Heart right ventricle (tissue), 16 donors: Measurements from ENCODE around the gene FMO2. TPM values are rescaled to one million over a fixed set of nuclear protein-coding genes. Genes with fewer than 3 reads are reported as not detected.
A peak's percentile ranks its signal among the peaks of the same experiment; 100 is the strongest.

Experiments
- ATAC-seq, 8 donors: fragments of 200-7000 bp; cut with Tn5 transposase; one replicate each; pipeline ENCODE4 v1.9.1; 2020; ENCODE audit warnings: mild to moderate bottlenecking in 8 of 8, moderate library complexity in 8 of 8, moderate number of reproducible peaks in 1 of 8
- DNase-seq, 2 donors: peaks; one replicate each; pipeline ENCODE4 v3.0.0-alpha.2; 2020
- H3K27ac ChIP-seq, 10 donors: fragments of 200-600 bp; sonication (generic) in 2 of 10; one replicate each; pipeline versions ENCODE4 v1.5.0 to v1.8.0; 2020 to 2022; ENCODE audit warnings: mild to moderate bottlenecking in 3 of 10
- H3K27me3 ChIP-seq, 7 donors: fragments of 200-600 bp; one replicate each; pipeline ENCODE4 v1.8.0; 2021 to 2022; ENCODE audit warnings: mild to moderate bottlenecking in 2 of 7
- H3K36me3 ChIP-seq, 9 donors: fragments of 200-600 bp; sonication (generic) in 1 of 9; one replicate each; pipeline versions ENCODE4 v1.5.0 to v1.8.0; 2020 to 2022; ENCODE audit warnings: mild to moderate bottlenecking in 2 of 9
- H3K4me1 ChIP-seq, 9 donors: fragments of 200-600 bp; sonication (generic) in 1 of 9; one replicate each; pipeline versions ENCODE4 v1.5.0 to v1.8.0; 2020 to 2022; ENCODE audit warnings: mild to moderate bottlenecking in 4 of 9
- H3K4me3 ChIP-seq, 10 donors: fragments of 200-600 bp; sonication (generic) in 2 of 10; one replicate each; pipeline versions ENCODE4 v1.5.0 to v1.8.0; 2020 to 2022; ENCODE audit warnings: mild to moderate bottlenecking in 7 of 10, moderate library complexity in 2 of 10
- H3K9me3 ChIP-seq, 11 donors: fragments of 200-600 bp in 10 of 11; sonication (generic) in 2 of 11; one replicate each; pipeline versions ENCODE4 v1.5.0 to v1.8.0; 2013 to 2022; ENCODE audit warnings: mild to moderate bottlenecking in 2 of 11, control low read depth in 1 of 11, moderate library complexity in 1 of 11
- WGBS, 2 donors: extraction: QIAGEN DNeasy Blood & Tissue Kit; methylation state at CpG; one replicate each; pipeline ENCODE4 v1.1.7; 2013; ENCODE audit warnings: inconsistent platforms in 1 of 2; 5-methylcytosine and 5-hydroxymethylcytosine counted together
- intact Hi-C, 10 donors: fragments of 100-400 bp; cut with DNase I; formaldehyde crosslinking; loops; one replicate each; pipeline versions ENCODE4 v1.11.1 to v1.14.2; 2022
- polyA plus RNA-seq, 2 donors: library from polyadenylated mRNA; stranded (reverse); fragments of 200-250 nt; gene quantifications; one replicate each; pipeline ENCODE4 v1.2.3, GENCODE V29; 2013
- total RNA-seq, 10 donors: library from RNA; stranded (reverse); fragmentation: NEBNext Ultra II Directional in 3 of 10; extraction: Animal tissue kit (Norgen Biotek cat#: 25700) in 3 of 10; gene quantifications; one replicate each; pipeline versions ENCODE4 v1.2.1 to v1.2.4, GENCODE V29; 2021 to 2023
- TF ChIP-seq, protein P1 (sequence below), 9 donors: fragments of 200-600 bp; sonication (generic) in 2 of 9; IDR thresholded peaks; one replicate each; pipeline versions ENCODE4 v1.5.0 to v1.8.0; 2021 to 2022; ENCODE audit warnings: antibody characterized with exemption in 9 of 9, mild to moderate bottlenecking in 5 of 9, moderate library complexity in 1 of 9
- donor health status: Arrhythmogenic right ventricular cardiomyopathy.
- donor health status: ischemic (EF 13 %, LVEDD 7.1; RV severe dilation, severe dysfunction).
- donor health status: healthy with polysubstance abuse.
- donor health status: DM: no; HTN: yes; CAD: no.
- donor health status: DM: no; HTN: no; CAD: no.
- donor health status: ischemic (EF 25% LVEDD 6.9; RV normal size, moderate dysfunction).
- donor health status: ischemic (EF 25% LVEDD 5.7; RV mildly dilated, moderate dysfunction).
- donor health status: healthy.
- donor health status: DM: yes; HTN: yes; CAD: no.
- donor health status: Ischemic cardiomyopathy.
- donor health status: ischemic (EF 35%, LVEDD 5.7; RV mildly dilated, moderate dysfunction).
- donor health status: nonischemic (EF 11% LVEDD 7.7; RV severe dilation, severe dysfunction).
- donor health status: DM: yes; HTN: yes; CAD: no.
- donor health status: PGD.
- donor health status: ischemic (EF 29% LVEDD 5.4; RV normal size, mild dysfunction).
- donor health status: nonischemic (EF 23%, LVEDD 6.1; RV moderate dilation, normal function).

The FMO2 gene
- total and polyA plus RNA-seq, 12 donors: 7.6 to 78.5 (median 28.7) TPM

DNA sequence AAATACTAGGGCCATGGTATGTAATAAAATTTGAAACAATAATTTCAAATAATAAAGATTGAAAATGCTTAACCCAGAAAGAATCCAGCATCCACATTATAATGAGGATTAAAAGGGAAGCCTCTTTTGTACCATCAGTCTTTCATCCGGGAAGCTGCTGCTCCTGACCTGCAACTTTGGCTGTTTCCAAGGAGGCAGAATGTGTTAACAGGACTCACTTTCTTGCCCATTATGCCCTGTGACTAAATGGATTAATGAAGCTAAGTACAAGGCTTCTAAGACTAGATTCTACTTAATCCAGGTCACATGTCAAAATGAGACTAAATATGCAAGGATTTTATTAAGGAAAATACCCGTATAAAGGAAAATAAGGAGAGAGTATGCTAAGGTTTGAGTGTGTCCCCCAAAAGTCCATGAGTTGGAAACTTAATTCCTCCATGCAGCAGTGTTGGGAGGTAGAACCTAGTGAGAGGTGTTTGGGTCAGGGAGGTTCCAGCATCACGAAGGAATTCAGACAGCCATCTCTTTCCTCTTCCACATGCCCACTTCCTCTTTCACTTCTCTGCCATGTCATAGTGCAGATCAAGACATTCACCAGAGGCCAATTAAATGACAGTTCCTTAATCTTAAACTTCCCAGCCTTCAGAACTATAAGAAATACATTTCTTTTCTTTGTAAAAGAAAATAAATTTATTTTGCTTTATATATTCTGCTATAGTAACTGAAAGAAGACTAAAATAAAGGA, 27.7 kb downstream of the FMO2 start:
- Histone ChIP-seq H3K4me1 (peaks cover 0 to 52% (median 22%) of the 10 kb centered on the region in 9 donors), H3K36me3 (peaks cover 0 to 20% (median 1%) of the 10 kb centered on the region in 9 donors), H3K9me3 (no peaks in the 10 kb centered on the region), H3K27ac (peak overlapping the region in 2 of 10 donors; percentile 19 to 47), H3K27me3 (no peaks in the 10 kb centered on the region), H3K4me3 (no peak overlapping the region)
- WGBS, 2 donors: 82 to 83% methylated on average over 3 of the region's 3 CpGs
- ATAC-seq: peak in 1 of 8 donors; percentile 40
- intact Hi-C loops: no loop called here
- no peak for DNase-seq
- TF ChIP-seq, protein P1, sequence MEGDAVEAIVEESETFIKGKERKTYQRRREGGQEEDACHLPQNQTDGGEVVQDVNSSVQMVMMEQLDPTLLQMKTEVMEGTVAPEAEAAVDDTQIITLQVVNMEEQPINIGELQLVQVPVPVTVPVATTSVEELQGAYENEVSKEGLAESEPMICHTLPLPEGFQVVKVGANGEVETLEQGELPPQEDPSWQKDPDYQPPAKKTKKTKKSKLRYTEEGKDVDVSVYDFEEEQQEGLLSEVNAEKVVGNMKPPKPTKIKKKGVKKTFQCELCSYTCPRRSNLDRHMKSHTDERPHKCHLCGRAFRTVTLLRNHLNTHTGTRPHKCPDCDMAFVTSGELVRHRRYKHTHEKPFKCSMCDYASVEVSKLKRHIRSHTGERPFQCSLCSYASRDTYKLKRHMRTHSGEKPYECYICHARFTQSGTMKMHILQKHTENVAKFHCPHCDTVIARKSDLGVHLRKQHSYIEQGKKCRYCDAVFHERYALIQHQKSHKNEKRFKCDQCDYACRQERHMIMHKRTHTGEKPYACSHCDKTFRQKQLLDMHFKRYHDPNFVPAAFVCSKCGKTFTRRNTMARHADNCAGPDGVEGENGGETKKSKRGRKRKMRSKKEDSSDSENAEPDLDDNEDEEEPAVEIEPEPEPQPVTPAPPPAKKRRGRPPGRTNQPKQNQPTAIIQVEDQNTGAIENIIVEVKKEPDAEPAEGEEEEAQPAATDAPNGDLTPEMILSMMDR (IDR thresholded peaks at IDR 0.05): no peak

DNA sequence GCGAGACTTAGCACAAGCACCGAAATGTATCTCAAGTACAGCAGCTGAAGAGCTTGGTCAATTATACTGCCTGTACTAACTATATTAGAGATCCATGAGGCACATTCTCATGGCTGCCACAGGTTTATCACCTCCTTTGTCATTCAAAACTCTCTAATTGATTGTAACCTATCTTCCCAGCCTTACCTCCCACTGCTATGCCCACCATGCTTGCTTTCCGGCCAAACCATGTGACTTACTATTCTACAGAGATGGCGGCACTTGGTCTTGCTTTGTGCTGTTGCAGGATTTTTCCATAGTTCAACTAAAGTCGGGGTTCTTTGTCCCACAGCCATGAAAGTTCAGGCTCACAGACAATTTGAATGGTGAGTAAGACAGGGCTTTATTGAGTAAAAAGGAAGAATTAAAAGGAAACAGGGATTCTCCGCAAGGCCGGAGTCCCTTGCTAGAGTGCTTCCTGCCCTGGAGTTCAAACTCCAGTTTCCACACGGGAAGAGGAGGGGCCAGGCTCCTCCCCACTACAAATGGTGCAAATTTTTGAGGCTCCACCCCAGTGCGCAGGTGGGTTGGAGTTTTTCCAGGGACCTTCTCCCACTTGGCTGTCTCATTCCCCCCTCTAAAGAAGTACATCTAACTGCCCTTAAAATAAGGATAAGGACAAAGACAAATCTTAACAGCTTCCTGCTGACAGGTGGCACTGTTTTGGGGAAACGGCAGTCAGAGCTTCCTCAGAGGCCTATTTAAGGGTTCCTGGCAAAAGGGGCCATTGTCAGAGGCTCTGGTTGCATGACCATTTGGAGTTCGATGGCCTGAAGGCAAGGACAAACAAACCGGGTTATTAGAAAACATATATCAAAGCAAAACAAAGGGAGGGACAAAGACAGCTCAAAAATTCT, 28.7 kb downstream of the FMO2 start:
- TF ChIP-seq, protein P1 (IDR thresholded peaks at IDR 0.05): no peak
- H3K4me1 ChIP-seq: peaks cover 0 to 52% (median 22%) of the 10 kb centered on the region in 9 donors
- H3K4me3 ChIP-seq: no peak overlapping the region
- DNase-seq: no peak
- H3K36me3 ChIP-seq: peaks cover 0 to 10% (median 0%) of the 10 kb centered on the region in 9 donors
- 77 to 79% methylated on average over 12 of the region's 12 CpGs for WGBS, 2 donors
- peak overlapping the region in 2 of 10 donors; percentile 19 to 47 for H3K27ac ChIP-seq
- no peak for ATAC-seq
- H3K27me3 ChIP-seq: no peaks in the 10 kb centered on the region
- intact Hi-C loops: no loop called here
- H3K9me3 ChIP-seq: no peaks in the 10 kb centered on the region

DNA sequence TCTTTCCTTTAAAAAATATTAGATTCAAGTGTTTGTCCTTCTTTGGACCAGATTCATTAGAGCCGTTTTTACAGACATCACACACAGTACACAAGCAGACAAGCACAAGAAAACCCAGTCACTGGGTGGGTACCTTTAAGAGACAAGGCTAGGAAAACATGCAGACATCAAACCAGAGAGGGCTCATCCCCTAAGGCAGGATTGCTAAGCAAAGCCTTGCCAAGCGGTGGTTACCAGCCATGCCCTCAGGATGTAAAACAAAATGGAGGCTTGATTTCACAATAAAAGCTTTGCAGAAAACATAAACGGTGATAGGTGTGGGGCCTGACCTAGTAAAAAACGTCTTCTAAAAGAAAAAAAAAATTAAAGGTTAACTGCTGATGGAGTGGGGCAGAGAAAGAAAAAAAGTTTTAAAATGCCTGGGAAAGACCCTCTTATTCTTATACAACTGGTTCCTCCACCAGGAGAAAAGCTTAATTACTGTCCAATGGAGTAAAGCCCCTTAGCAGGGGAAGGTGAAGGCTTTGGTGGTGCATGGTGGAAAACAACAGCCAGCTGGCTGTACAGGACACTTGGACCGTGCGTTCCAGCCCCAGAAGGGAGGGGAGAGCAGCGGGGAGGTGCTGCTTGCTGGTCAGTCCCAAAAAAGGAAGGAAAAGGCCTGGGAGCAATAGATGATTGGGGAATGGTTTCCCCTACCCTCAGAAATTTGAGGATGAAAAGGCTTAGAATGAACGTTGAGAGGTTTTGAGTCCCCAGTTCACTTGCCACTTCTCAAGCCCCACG, 32.8 kb downstream of the FMO2 start:
- intact Hi-C loops: no loop called here
- Histone ChIP-seq H3K36me3 (no peaks in the 10 kb centered on the region), H3K27me3 (no peaks in the 10 kb centered on the region), H3K9me3 (no peaks in the 10 kb centered on the region), H3K27ac (peak overlapping the region in 3 of 10 donors; percentile 4 to 34 (median 26)), H3K4me1 (peaks cover 0 to 53% (median 24%) of the 10 kb centered on the region in 9 donors), H3K4me3 (no peak overlapping the region)
- TF ChIP-seq, protein P1 (IDR thresholded peaks at IDR 0.05): no peak
- 71 to 76% methylated on average over 9 of the region's 9 CpGs for WGBS, 2 donors
- ATAC-seq (peak in 4 of 8 donors; percentile 27 to 53 (median 48)), DNase-seq (no peak)

DNA sequence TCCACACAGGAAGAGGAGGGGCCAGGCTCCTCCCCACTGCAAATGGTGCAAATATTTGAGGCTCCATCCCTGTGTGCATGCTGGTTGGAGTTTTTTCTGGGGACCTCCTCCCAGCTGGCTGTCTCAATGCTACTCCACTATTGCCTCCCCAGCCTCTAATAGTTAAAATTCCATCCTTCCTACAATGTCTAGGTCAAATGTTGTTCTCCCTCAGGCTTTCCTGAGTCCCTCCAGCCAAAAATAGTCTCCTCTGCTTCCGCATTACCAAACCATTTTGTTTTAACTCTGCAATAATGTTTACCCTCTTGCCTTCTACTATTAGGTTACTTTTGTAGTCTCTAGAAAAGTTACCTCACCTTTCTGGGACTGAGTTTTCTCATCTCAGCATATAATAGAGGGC, 33.6 kb downstream of the FMO2 start:
- no peaks in the 10 kb centered on the region for H3K36me3 ChIP-seq

More for the DNA sequence above, 33.6 kb downstream of the FMO2 start:
- H3K4me3 ChIP-seq: no peak overlapping the region
- DNase-seq (no peak), ATAC-seq (no peak)
- no peaks in the 10 kb centered on the region for H3K27me3 ChIP-seq
- peaks cover 0 to 59% (median 25%) of the 10 kb centered on the region in 9 donors for H3K4me1 ChIP-seq
- intact Hi-C loops: no loop called here
- WGBS, 2 donors: 0 to 57% methylated on average over 1 of the region's 1 CpG
- H3K9me3 ChIP-seq: no peaks in the 10 kb centered on the region
- TF ChIP-seq, protein P1 (IDR thresholded peaks at IDR 0.05): no peak
- peak overlapping the region in 3 of 10 donors; percentile 4 to 34 (median 10) for H3K27ac ChIP-seq
